T-helper 2 cell treated with Interferon-gamma antibody and Interleukin-4, amounts not matched to agents 5 μg/mL and 100 μg/mL, for 36 hours (primary cell): ENCODE measurements around the gene BSPRY.
A peak's percentile ranks its signal among the peaks of the same experiment; 100 is the strongest.

Experiments used
- DNase-seq: peaks from one replicate; pipeline ENCODE4 v3.0.0; 2021; ENCODE audit warnings: low spot score
- H3K27ac Mint-ChIP-seq: one replicate; pipeline ENCODE4 v1.8.0; 2021; ENCODE audit warnings: mild to moderate bottlenecking, mixed read lengths
- H3K27me3 Mint-ChIP-seq: one replicate; pipeline ENCODE4 v1.8.0; 2021; ENCODE audit warnings: low read depth, mixed read lengths
- H3K36me3 Mint-ChIP-seq: one replicate; pipeline ENCODE4 v1.8.0; 2021; ENCODE audit warnings: low read depth, mixed read lengths
- H3K4me1 Mint-ChIP-seq: one replicate; pipeline ENCODE4 v1.8.0; 2021; ENCODE audit warnings: low read depth, mixed read lengths
- H3K4me3 Mint-ChIP-seq: one replicate; pipeline ENCODE4 v1.8.0; 2022; ENCODE audit warnings: mild to moderate bottlenecking, moderate library complexity, mixed read lengths
- H3K9me3 Mint-ChIP-seq: one replicate; pipeline ENCODE4 v1.8.0; 2021; ENCODE audit warnings: mixed read lengths

The BSPRY gene

DNA sequence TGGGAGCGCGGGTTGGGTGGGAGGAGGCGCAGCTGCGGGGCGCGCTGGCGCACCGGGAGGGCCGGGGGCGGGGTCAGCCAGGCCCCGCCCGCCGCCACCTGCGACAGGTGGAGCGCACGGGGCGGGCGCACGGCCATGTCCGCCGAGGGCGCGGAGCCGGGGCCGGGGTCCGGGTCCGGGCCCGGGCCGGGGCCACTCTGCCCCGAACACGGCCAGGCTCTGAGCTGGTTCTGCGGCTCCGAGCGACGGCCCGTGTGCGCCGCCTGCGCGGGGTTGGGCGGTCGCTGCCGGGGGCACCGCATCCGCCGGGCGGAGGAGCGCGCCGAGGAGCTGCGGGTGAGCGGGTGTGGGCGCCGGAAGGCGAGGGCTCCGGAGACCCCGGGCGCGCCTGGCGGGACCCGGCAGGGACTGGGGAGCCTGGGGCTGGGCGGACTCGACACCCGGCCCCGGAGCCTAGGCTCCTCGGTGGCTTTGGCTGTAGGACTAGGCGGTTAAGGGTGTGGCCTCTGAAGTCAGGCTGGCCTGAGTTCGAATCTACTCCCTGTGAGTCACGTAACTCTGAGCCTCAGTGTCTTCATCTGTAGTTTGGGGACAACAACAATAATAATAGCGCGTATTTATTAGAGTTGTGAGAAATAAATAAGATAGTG, at the start of gene BSPRY:
Gene BSPRY, plus strand, starts transcription at position 97 of the 650 bp plus-strand sequence. Its CDS starts 39 bp downstream, at position 136.
- no peaks in the 10 kb centered on the region for H3K9me3 Mint-ChIP-seq
- peak within 1 kb of the TSS; percentile 91 for H3K4me3 Mint-ChIP-seq
- peak; percentile 50 for DNase-seq
- no peaks in the 10 kb centered on the region for H3K27me3 Mint-ChIP-seq
- H3K36me3 Mint-ChIP-seq, result peaks cover 5% of the 10 kb centered on the region
- H3K27ac Mint-ChIP-seq, result peak within 1 kb of the TSS; percentile 84
- H3K4me1 Mint-ChIP-seq, result peaks cover 40% of the 10 kb centered on the region

DNA sequence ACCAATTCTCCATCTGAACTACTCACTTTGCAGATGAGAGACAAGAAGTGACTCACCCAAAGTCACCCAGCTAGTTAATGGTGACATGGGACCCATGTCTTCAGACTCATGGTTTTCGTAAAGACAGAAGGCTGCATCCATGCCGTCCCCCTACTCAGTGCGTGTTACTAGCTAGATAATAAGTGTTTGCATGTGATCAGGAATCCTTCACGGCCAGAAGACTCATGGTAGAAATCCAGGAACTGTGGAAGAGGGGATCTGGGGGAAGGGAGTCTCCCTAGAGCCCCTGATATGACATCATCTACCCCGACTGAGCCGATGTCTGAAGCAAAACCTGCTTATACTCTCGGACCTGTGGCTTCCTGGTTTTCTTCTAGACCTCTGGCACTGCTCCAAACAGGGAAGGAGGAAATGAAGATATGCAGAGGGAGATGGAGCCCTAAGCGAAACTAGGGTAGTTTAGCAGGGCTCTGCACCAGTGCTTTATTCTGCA, 49.5 kb upstream of the BSPRY start:
- H3K4me1 Mint-ChIP-seq, result no peaks in the 10 kb centered on the region
- no peak overlapping the region for H3K4me3 Mint-ChIP-seq
- no peaks in the 10 kb centered on the region for H3K36me3 Mint-ChIP-seq
- DNase-seq, result no peak
- no peak overlapping the region for H3K27ac Mint-ChIP-seq
- peaks cover 8% of the 10 kb centered on the region for H3K27me3 Mint-ChIP-seq
- H3K9me3 Mint-ChIP-seq, result no peaks in the 10 kb centered on the region

DNA sequence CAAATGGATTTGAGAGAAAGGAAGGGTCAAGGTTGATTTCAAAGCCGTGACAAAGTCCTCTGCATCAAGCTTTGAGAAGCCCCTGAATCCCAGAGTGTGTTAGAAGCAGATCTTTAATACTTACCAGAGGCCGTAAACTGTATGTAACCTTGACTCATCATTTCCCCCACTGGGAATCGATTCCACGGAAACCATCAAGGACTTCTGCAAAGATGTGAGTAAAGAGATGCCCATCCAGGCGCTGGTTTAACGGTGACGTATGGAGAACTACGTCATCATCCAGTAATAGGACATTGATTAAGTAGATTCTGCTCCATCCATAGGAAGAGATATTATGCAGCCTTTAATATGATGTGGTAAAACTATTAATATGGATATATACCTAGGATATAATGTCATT, 47.8 kb upstream of the BSPRY start:
- no peaks in the 10 kb centered on the region for H3K36me3 Mint-ChIP-seq
- H3K9me3 Mint-ChIP-seq, result no peaks in the 10 kb centered on the region
- H3K4me3 Mint-ChIP-seq, result no peak overlapping the region
- peaks cover 8% of the 10 kb centered on the region for H3K27me3 Mint-ChIP-seq
- no peak overlapping the region for H3K27ac Mint-ChIP-seq
- no peaks in the 10 kb centered on the region for H3K4me1 Mint-ChIP-seq
- no peak for DNase-seq

GRCh38 chr9:113302792-113303418, 46.4 kb upstream of the BSPRY start, which contains the start of gene RNF183:
Gene RNF183 (minus strand): TSS chr9:113303376. CDS start chr9:113298184, 5,192 bp downstream.
- no peaks in the 10 kb centered on the region for H3K9me3 Mint-ChIP-seq
- H3K4me1 Mint-ChIP-seq, result no peaks in the 10 kb centered on the region
- no peaks in the 10 kb centered on the region for H3K36me3 Mint-ChIP-seq
- no peak within 1 kb of the TSS for H3K27ac Mint-ChIP-seq
- H3K27me3 Mint-ChIP-seq, result peaks cover 8% of the 10 kb centered on the region
- no peak within 1 kb of the TSS for H3K4me3 Mint-ChIP-seq
- DNase-seq, result no peak

DNA sequence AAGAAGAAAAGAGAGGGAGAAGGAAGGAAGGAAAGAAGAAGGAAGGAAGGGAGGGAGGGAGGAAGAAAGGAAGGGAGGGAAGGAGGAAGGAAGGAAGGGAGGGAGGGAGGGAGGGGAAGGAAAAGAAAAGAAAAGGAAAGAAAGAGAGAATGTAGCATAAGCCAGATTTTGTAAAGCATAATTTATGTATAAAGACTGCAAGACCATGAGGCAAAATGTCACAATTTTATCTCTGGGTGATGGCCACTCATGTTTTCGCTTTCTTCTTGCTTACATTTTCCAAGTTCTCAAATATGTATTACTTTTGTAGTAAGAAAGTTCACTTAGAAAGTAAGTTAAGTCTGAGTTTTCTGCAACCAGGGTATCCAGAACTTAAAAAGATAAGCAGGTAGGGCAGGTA, 42.8 kb upstream of the BSPRY start:
- no peaks in the 10 kb centered on the region for H3K36me3 Mint-ChIP-seq
- no peaks in the 10 kb centered on the region for H3K27me3 Mint-ChIP-seq
- DNase-seq, result no peak
- no peak overlapping the region for H3K27ac Mint-ChIP-seq
- H3K4me1 Mint-ChIP-seq, result peaks cover 13% of the 10 kb centered on the region
- H3K4me3 Mint-ChIP-seq, result no peak overlapping the region
- H3K9me3 Mint-ChIP-seq, result no peaks in the 10 kb centered on the region

DNA sequence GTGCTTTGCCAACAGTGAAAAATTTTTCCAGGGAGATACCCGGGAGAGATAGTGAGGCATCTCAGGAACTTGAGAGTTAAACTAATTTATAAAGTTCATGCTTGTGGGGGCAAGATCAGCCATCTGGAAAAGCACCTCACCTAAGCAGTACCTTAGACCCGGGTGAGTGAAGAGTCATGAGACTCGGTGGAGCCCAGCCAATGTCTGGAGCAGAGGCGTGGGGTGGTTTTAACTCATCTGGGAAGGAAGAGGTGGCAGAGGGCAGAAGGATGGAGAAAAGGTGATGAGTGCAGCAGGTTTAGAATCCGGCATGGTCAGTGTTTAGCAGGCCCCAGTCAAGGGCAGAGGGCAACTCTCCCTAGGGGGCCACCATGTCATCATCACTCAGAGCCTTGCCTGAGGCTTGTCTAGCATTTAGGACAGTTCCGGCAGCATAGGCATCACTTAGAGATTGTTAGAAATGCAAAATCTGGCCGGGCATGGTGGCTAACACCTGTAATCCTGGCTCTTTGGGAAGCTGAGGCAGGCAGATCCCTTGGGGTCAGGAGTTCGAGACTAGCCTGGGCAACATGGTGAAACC, 41.9 kb upstream of the BSPRY start:
- Mint-ChIP-seq H3K27me3 (no peaks in the 10 kb centered on the region), H3K36me3 (no peaks in the 10 kb centered on the region), H3K9me3 (no peaks in the 10 kb centered on the region), H3K27ac (no peak overlapping the region), H3K4me3 (no peak overlapping the region), H3K4me1 (peaks cover 13% of the 10 kb centered on the region)
- no peak for DNase-seq

- H3K27me3 Mint-ChIP-seq, result no peaks in the 10 kb centered on the region
- H3K27ac Mint-ChIP-seq, result no peak overlapping the region
- peaks cover 13% of the 10 kb centered on the region for H3K4me1 Mint-ChIP-seq
- no peaks in the 10 kb centered on the region for H3K9me3 Mint-ChIP-seq
- no peak for DNase-seq
- H3K4me3 Mint-ChIP-seq, result no peak overlapping the region
- H3K36me3 Mint-ChIP-seq, result no peaks in the 10 kb centered on the region
Measured at GRCh38 chr9:113309204-113309813, 40.0 kb upstream of the BSPRY start.

- Mint-ChIP-seq H3K27me3 (no peaks in the 10 kb centered on the region), H3K4me1 (peaks cover 13% of the 10 kb centered on the region), H3K9me3 (no peaks in the 10 kb centered on the region), H3K27ac (no peak overlapping the region), H3K4me3 (no peak overlapping the region), H3K36me3 (no peaks in the 10 kb centered on the region)
- no peak for DNase-seq
Measured at GRCh38 chr9:113310538-113310937, 38.8 kb upstream of the BSPRY start.

DNA sequence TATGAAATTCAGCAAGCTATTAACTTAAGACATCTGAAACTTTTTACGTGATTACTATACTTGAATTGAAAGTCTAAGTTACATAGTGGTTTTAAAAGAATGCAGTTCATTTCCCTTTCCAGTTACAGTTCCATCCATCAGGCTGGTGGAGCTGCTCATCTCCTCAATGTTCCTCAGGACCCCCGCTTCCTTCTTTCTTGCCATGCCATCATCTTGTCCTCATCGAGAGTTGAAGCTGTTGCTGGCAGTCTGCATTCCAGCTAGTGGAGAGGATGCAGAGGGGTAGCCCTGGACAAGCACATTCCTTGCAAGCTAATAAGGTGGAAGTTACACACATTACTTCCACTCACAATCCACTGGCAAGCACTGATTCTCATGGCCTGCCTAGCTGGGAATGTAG, 37.4 kb upstream of the BSPRY start:
- Mint-ChIP-seq H3K36me3 (no peaks in the 10 kb centered on the region), H3K27ac (no peak overlapping the region), H3K4me1 (peaks cover 13% of the 10 kb centered on the region), H3K9me3 (no peaks in the 10 kb centered on the region), H3K4me3 (no peak overlapping the region), H3K27me3 (no peaks in the 10 kb centered on the region)
- DNase-seq, result no peak

DNA sequence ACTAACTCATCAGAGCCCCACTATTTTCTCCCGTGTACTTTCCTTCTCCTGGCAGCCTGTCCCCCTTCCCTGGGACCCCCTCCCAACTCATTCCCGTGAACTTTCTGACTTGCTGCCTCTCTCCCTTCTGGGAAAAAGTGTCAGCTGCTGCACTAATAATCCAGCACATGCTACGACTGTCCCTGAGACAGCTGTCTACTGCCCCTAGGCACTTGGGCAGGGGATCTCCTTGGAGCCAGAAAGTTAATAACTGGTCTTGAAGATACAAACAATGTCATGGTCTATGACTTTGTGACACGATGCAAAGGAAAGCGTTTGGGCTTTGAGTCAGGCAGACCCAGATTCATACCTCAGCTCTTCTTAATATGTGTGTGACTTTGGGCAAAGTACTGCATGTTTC, 36.1 kb upstream of the BSPRY start:
- H3K36me3 Mint-ChIP-seq, result no peaks in the 10 kb centered on the region
- no peaks in the 10 kb centered on the region for H3K27me3 Mint-ChIP-seq
- peaks cover 13% of the 10 kb centered on the region for H3K4me1 Mint-ChIP-seq
- no peak for DNase-seq
- no peak overlapping the region for H3K27ac Mint-ChIP-seq
- H3K9me3 Mint-ChIP-seq, result no peaks in the 10 kb centered on the region
- no peak overlapping the region for H3K4me3 Mint-ChIP-seq

- DNase-seq, result no peak
- no peak overlapping the region for H3K4me3 Mint-ChIP-seq
- H3K27ac Mint-ChIP-seq, result no peak overlapping the region
- peaks cover 9% of the 10 kb centered on the region for H3K4me1 Mint-ChIP-seq
- no peaks in the 10 kb centered on the region for H3K36me3 Mint-ChIP-seq
- H3K9me3 Mint-ChIP-seq, result no peaks in the 10 kb centered on the region
- H3K27me3 Mint-ChIP-seq, result no peaks in the 10 kb centered on the region
Measured at GRCh38 chr9:113315231-113315630, 34.1 kb upstream of the BSPRY start.

DNA sequence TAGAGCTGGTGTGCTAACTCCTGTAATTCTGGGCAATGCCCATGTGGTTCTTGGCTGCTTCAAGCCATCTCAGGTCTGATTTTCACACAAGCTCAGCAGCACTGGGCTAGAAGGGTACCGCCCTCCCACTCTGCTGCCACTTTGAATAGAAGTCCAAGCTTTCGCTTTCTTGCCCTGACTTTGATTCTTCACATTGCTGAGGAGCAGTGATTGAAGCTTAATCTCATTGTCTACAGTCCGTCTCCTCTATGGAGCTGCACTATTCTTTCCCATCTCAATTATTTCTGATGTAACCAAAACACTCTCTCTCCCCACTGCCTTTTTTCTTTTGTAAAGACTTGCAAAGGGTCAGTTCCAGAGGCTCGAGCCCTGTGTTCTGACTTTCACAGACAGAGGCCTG, 33.3 kb upstream of the BSPRY start:
- no peaks in the 10 kb centered on the region for H3K9me3 Mint-ChIP-seq
- H3K27me3 Mint-ChIP-seq, result no peaks in the 10 kb centered on the region
- H3K36me3 Mint-ChIP-seq, result no peaks in the 10 kb centered on the region
- DNase-seq, result no peak
- no peak overlapping the region for H3K4me3 Mint-ChIP-seq
- H3K4me1 Mint-ChIP-seq, result peaks cover 1% of the 10 kb centered on the region
- no peak overlapping the region for H3K27ac Mint-ChIP-seq

DNA sequence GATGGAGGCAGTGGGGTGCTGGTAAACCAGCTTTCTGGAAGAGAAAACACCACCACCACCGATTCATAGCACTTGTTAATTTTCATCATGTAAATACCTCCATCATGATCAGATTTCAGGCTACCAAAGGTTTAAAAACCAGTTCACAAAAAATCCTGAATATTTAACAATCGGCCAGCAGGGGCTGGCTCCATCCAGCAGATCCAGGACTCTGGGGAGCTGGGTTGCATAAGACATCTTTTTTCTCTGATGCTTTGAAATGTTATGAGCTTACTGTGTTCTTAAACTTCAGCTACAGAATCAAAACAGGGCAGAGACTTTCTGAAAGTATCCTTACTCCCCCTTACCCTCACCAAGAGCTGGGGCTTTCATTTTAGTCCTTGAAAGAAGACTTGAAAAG, 31.6 kb upstream of the BSPRY start:
- Mint-ChIP-seq H3K4me3 (no peak overlapping the region), H3K36me3 (no peaks in the 10 kb centered on the region), H3K27me3 (no peaks in the 10 kb centered on the region), H3K4me1 (no peaks in the 10 kb centered on the region), H3K9me3 (no peaks in the 10 kb centered on the region), H3K27ac (no peak overlapping the region)
- no peak for DNase-seq

- Mint-ChIP-seq H3K9me3 (no peaks in the 10 kb centered on the region), H3K4me3 (no peak overlapping the region), H3K36me3 (no peaks in the 10 kb centered on the region), H3K4me1 (no peaks in the 10 kb centered on the region), H3K27me3 (no peaks in the 10 kb centered on the region), H3K27ac (no peak overlapping the region)
- no peak for DNase-seq
Measured at GRCh38 chr9:113319054-113319453, 30.3 kb upstream of the BSPRY start.
